ENCODE measurements around the gene SGCA. TPM values are rescaled to one million over a fixed set of nuclear protein-coding genes. Genes with fewer than 3 reads are reported as not detected.
A peak's percentile ranks its signal among the peaks of the same experiment; 100 is the strongest.

Gene SGCA
- total and polyA plus RNA-seq, 2 of the 13 experiments (the other 11 are each of a cell fraction or from before 2014, with no cell fraction given), result not detected

DNA sequence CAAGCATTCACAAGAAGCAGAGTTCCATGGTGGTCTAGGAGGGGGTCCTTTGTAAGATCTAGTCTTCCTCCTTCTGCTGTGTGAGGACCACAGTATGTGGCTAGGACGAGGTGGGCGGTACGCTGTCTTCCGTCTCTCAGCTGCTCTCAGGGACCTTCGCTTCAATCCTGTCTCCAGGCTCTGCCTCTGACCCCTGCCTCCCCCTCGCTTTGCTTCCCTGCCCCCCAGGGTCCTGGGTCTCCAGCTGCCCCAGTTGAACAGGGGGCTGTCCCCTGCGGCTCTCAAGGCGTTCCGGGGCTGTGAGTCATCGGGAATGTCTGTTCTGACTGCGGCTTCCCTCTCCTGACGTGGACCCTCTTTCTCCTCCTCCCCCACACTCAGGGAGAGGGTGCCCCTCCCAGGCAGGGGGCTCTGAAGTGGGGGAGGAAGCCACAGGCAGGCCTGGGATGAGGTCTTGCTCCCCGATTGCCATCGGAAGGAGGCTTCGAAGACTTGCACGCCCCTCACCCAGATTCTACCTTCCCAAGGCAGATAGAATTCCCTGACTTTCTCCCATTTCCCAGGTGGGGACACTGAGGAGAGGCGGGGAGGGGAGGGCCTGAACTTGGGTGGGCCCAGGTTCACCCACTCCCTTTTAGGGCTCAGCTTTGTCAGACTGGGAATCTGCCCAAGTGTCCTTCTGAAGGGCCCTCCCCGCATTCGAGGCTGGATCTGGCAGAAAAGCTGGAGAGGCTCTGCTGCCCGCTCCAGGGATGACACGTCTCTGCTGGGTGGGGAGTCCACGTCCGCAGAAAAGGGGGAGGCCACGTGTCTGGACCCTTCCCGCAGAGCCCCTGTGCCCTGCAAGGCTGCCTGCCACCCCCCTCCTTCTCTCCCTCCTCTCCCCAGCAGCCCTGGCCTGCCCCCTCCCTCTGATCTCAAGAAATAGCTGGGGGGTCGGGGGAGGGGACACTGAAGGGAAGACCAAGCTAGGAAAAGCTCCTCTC is 44.7 kb downstream of the SGCA start (continued):
- no peak for TF ChIP-seq RELA (CRISPR knock-in tag; IDR thresholded peaks at IDR 0.05)
- TF ChIP-seq ZSCAN9 (CRISPR knock-in tag; IDR thresholded peaks at IDR 0.05; ENCODE audit: borderline replicate concordance), result no peak
- no peak for TF ChIP-seq ZHX2 (IDR thresholded peaks at IDR 0.05; ENCODE audit: low read depth)
- no peak for TF ChIP-seq ZHX2 (CRISPR knock-in tag; IDR thresholded peaks at IDR 0.05; ENCODE audit: borderline replicate concordance)
- no peak for TF ChIP-seq EED (CRISPR knock-in tag; IDR thresholded peaks at IDR 0.05)
- TF ChIP-seq TFAP4 (IDR thresholded peaks at IDR 0.05; ENCODE audit: borderline replicate concordance, low read depth), result no peak
- no peak for TF ChIP-seq ZNF564 (CRISPR knock-in tag; IDR thresholded peaks at IDR 0.05)
- TF ChIP-seq HOXA9 (CRISPR knock-in tag; IDR thresholded peaks at IDR 0.05; ENCODE audit: borderline replicate concordance), result no peak
- no peak for TF ChIP-seq ARID2 (CRISPR knock-in tag; IDR thresholded peaks at IDR 0.05; ENCODE audit: borderline replicate concordance)
- no peak for TF ChIP-seq ZBTB20 (CRISPR knock-in tag; IDR thresholded peaks at IDR 0.05; ENCODE audit: borderline replicate concordance, low read depth)
- TF ChIP-seq, protein P1, sequence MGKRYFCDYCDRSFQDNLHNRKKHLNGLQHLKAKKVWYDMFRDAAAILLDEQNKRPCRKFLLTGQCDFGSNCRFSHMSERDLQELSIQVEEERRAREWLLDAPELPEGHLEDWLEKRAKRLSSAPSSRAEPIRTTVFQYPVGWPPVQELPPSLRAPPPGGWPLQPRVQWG (CRISPR knock-in tag; IDR thresholded peaks at IDR 0.05; ENCODE audit: borderline replicate concordance, low read depth), result no peak
- TF ChIP-seq ZNF281 (CRISPR knock-in tag; IDR thresholded peaks at IDR 0.05; ENCODE audit: borderline replicate concordance), result peak; percentile 61; the same call in 1 of the 2 replicates
- no peak for TF ChIP-seq SNAPC5 (CRISPR knock-in tag; IDR thresholded peaks at IDR 0.05; ENCODE audit: borderline replicate concordance)
- TF ChIP-seq, protein P2, sequence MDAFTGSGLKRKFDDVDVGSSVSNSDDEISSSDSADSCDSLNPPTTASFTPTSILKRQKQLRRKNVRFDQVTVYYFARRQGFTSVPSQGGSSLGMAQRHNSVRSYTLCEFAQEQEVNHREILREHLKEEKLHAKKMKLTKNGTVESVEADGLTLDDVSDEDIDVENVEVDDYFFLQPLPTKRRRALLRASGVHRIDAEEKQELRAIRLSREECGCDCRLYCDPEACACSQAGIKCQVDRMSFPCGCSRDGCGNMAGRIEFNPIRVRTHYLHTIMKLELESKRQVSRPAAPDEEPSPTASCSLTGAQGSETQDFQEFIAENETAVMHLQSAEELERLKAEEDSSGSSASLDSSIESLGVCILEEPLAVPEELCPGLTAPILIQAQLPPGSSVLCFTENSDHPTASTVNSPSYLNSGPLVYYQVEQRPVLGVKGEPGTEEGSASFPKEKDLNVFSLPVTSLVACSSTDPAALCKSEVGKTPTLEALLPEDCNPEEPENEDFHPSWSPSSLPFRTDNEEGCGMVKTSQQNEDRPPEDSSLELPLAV (CRISPR knock-in tag; conservative IDR thresholded peaks at IDR 0.05; ENCODE audit: low read depth), result no peak
- TF ChIP-seq SP1 (IDR thresholded peaks at IDR 0.05), result no peak
- TF ChIP-seq SP1 (CRISPR knock-in tag; IDR thresholded peaks at IDR 0.05), result no peak
